Ishikawa (cell line): ENCODE measurements around the gene FBLN1.

Experiments used
- CEBPB ChIP-seq: IDR thresholded peaks from 2 replicates; pipeline ENCODE4 v1.6.1; 2012
- CREB1 ChIP-seq: IDR thresholded peaks from 2 replicates; pipeline ENCODE4 v1.6.1; 2012; ENCODE audit warnings: low read depth
- EGR1 ChIP-seq: IDR thresholded peaks from 2 replicates; pipeline ENCODE4 v1.6.1; 2012
- EP300 ChIP-seq: IDR thresholded peaks from 2 replicates; pipeline ENCODE4 v1.6.1; 2012; ENCODE audit warnings: borderline replicate concordance
- FOXM1 ChIP-seq: IDR thresholded peaks from 2 replicates; pipeline ENCODE4 v1.6.1; 2012; ENCODE audit warnings: low read depth, borderline replicate concordance
- MAX ChIP-seq: IDR thresholded peaks from 2 replicates; pipeline ENCODE4 v1.6.1; 2012
- NFIC ChIP-seq: IDR thresholded peaks from 2 replicates; pipeline ENCODE4 v1.6.1; 2012
- RAD21 ChIP-seq: IDR thresholded peaks from 2 replicates; pipeline ENCODE4 v1.6.1; 2012; ENCODE audit warnings: low read depth
- REST ChIP-seq: IDR thresholded peaks from 2 replicates; pipeline ENCODE4 v1.6.1; 2012; ENCODE audit warnings: low read depth, mild to moderate bottlenecking
- TAF1 ChIP-seq: IDR thresholded peaks from 2 replicates; pipeline ENCODE4 v1.6.1; 2012; ENCODE audit warnings: low read depth, mild to moderate bottlenecking
- TCF12 ChIP-seq: IDR thresholded peaks from 2 replicates; pipeline ENCODE4 v1.6.1; 2012; ENCODE audit warnings: low read depth
- TEAD4 ChIP-seq: IDR thresholded peaks from 2 replicates; pipeline ENCODE4 v1.6.1; 2012
- USF1 ChIP-seq: IDR thresholded peaks from 2 replicates; pipeline ENCODE4 v1.6.1; 2012
- YY1 ChIP-seq: IDR thresholded peaks from 2 replicates; pipeline ENCODE4 v1.6.1; 2012; ENCODE audit warnings: low read depth
- ZBTB7A ChIP-seq: IDR thresholded peaks from 2 replicates; pipeline ENCODE4 v1.6.1; 2012; ENCODE audit warnings: low read depth

FBLN1 gene

GRCh38 chr22:45568213-45568612 lies 65.5 kb downstream of the FBLN1 start:
- TF ChIP-seq EGR1: no peak
- no peak for TF ChIP-seq RAD21
- no peak for TF ChIP-seq FOXM1
- TF ChIP-seq NFIC: no peak
- TF ChIP-seq TAF1: no peak
- no peak for TF ChIP-seq MAX
- TF ChIP-seq EP300: no peak

- no peak for TF ChIP-seq CREB1
- TF ChIP-seq CEBPB: no peak
- no peak for TF ChIP-seq USF1
- TF ChIP-seq EP300: no peak
- no peak for TF ChIP-seq MAX
- TF ChIP-seq TAF1: no peak
- no peak for TF ChIP-seq REST
Observed at GRCh38 chr22:45571089-45571488, 68.4 kb downstream of the FBLN1 start.

- TF ChIP-seq TAF1 (no peak), CREB1 (no peak), FOXM1 (no peak), MAX (no peak), EP300 (no peak), USF1 (no peak)
Observed at GRCh38 chr22:45572444-45572843, 69.8 kb downstream of the FBLN1 start.

- no peak for TF ChIP-seq CEBPB
- no peak for TF ChIP-seq REST
- no peak for TF ChIP-seq RAD21
- TF ChIP-seq EGR1: no peak
- TF ChIP-seq TCF12: no peak
- TF ChIP-seq TEAD4: no peak
- TF ChIP-seq TAF1: no peak
- TF ChIP-seq CREB1: no peak
- no peak for TF ChIP-seq EP300
- TF ChIP-seq USF1: no peak
- TF ChIP-seq MAX: no peak
- no peak for TF ChIP-seq FOXM1
- no peak for TF ChIP-seq ZBTB7A
- TF ChIP-seq NFIC: no peak
- no peak for TF ChIP-seq YY1
Observed at GRCh38 chr22:45574069-45574703, 71.5 kb downstream of the FBLN1 start.

GRCh38 chr22:45575173-45575572 lies 72.5 kb downstream of the FBLN1 start:
- no peak for TF ChIP-seq YY1
- no peak for TF ChIP-seq ZBTB7A
